ENCODE measurements around the gene CABCOCO1.

CABCOCO1 gene

DNA sequence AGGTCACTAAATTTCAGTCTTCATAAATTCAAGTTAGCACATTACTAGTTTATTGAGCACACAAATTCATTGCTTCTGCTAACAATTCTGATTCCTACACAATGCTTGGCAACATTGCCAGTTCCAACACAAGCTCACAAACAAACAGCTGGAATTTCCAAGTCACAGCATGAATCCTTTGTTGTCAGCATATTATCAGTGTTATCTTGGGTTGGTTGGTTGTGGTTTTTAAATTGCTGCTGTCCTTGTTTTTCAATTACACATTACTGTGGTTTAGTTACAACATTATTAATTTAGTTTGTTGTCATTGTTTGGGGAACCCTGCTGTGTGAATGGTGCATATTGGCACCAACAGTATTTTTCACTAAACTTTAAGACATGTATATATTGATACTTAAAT, 152.8 kb downstream of the CABCOCO1 start:
- no peak for DNase-seq (ENCODE audit: low read depth)

All from fibroblast of gingiva (primary cell).